Prostate gland (tissue), 2 donors: ENCODE measurements around the gene ARHGAP36. TPM values are rescaled to one million over a fixed set of nuclear protein-coding genes. Genes with fewer than 3 reads are reported as not detected.

Experiments
- DNase-seq: peaks from one replicate; pipeline ENCODE4 v3.0.0-alpha.2; 2019; ENCODE audit warnings: low spot score
- H3K27ac ChIP-seq, 2 donors: fragments of 200-600 bp; sonication (generic); 2 replicates each; pipeline ENCODE4 v1.5.1; 2017 to 2019
- H3K27me3 ChIP-seq: fragments of 200-600 bp; sonication (generic); replicated peaks from 2 replicates; pipeline ENCODE4 v1.5.1; 2019; ENCODE audit not compliant: insufficient read depth
- H3K36me3 ChIP-seq, 2 donors: fragments of 200-600 bp; sonication (generic); 1 replicate in 1 of 2; 2 replicates in 1 of 2; pipeline versions ENCODE4 v1.5.1 to v1.8.1; 2017 to 2019
- H3K4me1 ChIP-seq: fragments of 200-600 bp; sonication (generic); replicated peaks from 2 replicates; pipeline ENCODE4 v1.5.1; 2019
- H3K4me3 ChIP-seq, 2 donors: fragments of 200-600 bp; sonication (generic); 2 replicates each; pipeline ENCODE4 v1.5.1; 2017 to 2019
- H3K9me3 ChIP-seq: fragments of 200-600 bp; sonication (generic); 2 replicates; pipeline ENCODE4 v1.5.1; 2017
- POLR2A ChIP-seq: fragments of 450-650 bp; IDR thresholded peaks from one replicate; pipeline ENCODE4 v1.6.1; 2016; ENCODE audit warnings: antibody characterized with exemption, mild to moderate bottlenecking
- POLR2AphosphoS5 ChIP-seq: sonication (generic); formaldehyde crosslinking; IDR thresholded peaks from one replicate; pipeline ENCODE4 v1.6.1; 2017; ENCODE audit warnings: antibody characterized with exemption
- WGBS: methylation state at CpG from one replicate; pipeline ENCODE4 v1.1.5; 2018; 5-methylcytosine and 5-hydroxymethylcytosine counted together
- intact Hi-C: fragments of 100-400 bp; cut with DNase I; formaldehyde crosslinking; loops from one replicate; pipeline ENCODE4 v1.14.2; 2022
- total RNA-seq, 2 donors: library from RNA; depleted of rRNA; stranded (reverse); fragments of >200 nt; gene quantifications; one replicate each; pipeline ENCODE4 v1.1.0, GENCODE V29; 2016
- TF ChIP-seq, protein P1 (sequence below), 4 experiments: fragments of 200-600 bp in 2 of 4; fragments of 450-650 bp in 2 of 4; sonication (generic) in 2 of 4; IDR thresholded peaks; 1 replicate in 3 of 4; 2 replicates in 1 of 4; pipeline ENCODE4 v1.5.1; 2016 to 2019; ENCODE audit warnings: antibody characterized with exemption in 4 of 4, mild to moderate bottlenecking in 2 of 4, moderate library complexity in 2 of 4

Gene ARHGAP36
- total RNA-seq, 2 donors from 2014 or later: 0.36 to 1.6 TPM

DNA sequence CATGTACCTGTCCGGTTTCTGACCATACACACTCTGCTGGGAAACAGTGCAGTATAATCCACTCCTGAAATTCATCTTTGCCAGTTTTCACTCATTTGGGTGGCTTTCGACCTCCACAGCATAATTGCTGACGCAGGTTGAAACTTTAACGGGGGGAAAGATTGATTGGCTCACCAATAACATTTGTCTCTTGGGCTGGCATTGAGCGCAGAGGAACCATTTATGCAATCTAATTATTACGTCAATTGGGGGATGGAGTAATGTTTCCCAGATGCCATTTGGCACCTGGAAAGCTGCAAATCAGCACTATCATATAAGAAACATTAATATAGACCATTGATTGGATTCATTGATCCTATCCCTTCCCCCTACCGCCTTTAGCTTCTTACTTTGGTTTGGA is 24.1 kb upstream of the ARHGAP36 start:
- Histone ChIP-seq H3K9me3 (no peaks in the 10 kb centered on the region), H3K4me3 (no peak overlapping the region), H3K27ac (no peak overlapping the region), H3K4me1 (no peaks in the 10 kb centered on the region), H3K36me3 (no peaks in the 10 kb centered on the region), H3K27me3 (no peaks in the 10 kb centered on the region)
- intact Hi-C loops: no loop called here
- WGBS: 58% methylated on average over 7 of the region's 7 CpGs
- no peak for DNase-seq
- TF ChIP-seq POLR2AphosphoS5 (no peak), POLR2A (no peak)
- TF ChIP-seq, protein P1, sequence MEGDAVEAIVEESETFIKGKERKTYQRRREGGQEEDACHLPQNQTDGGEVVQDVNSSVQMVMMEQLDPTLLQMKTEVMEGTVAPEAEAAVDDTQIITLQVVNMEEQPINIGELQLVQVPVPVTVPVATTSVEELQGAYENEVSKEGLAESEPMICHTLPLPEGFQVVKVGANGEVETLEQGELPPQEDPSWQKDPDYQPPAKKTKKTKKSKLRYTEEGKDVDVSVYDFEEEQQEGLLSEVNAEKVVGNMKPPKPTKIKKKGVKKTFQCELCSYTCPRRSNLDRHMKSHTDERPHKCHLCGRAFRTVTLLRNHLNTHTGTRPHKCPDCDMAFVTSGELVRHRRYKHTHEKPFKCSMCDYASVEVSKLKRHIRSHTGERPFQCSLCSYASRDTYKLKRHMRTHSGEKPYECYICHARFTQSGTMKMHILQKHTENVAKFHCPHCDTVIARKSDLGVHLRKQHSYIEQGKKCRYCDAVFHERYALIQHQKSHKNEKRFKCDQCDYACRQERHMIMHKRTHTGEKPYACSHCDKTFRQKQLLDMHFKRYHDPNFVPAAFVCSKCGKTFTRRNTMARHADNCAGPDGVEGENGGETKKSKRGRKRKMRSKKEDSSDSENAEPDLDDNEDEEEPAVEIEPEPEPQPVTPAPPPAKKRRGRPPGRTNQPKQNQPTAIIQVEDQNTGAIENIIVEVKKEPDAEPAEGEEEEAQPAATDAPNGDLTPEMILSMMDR (IDR thresholded peaks at IDR 0.05): no peak

DNA sequence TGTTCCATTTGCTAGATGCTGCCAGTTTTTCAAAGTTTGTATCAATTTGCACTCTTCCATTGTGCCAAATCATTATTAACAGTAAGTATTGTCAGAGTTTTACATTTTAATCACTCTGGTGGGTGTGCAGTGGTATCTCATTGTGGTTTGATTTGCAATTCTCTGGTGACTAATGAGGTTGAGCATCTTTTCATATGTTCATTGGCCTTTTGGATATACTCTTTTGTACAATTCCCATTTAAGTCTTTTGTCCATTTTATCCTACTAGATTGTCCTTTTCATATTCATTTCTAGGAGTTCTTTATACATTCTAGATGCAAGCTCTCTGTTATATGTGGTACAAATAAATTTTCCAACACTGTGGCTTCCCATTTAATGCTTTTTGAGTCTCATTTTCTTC is 17.4 kb upstream of the ARHGAP36 start:
- Histone ChIP-seq H3K9me3 (no peaks in the 10 kb centered on the region), H3K27ac (no peak overlapping the region), H3K36me3 (no peaks in the 10 kb centered on the region), H3K4me1 (no peaks in the 10 kb centered on the region), H3K4me3 (no peak overlapping the region), H3K27me3 (no peaks in the 10 kb centered on the region)
- TF ChIP-seq, protein P1 (IDR thresholded peaks at IDR 0.05): no peak
- TF ChIP-seq POLR2A (no peak), POLR2AphosphoS5 (no peak)
- intact Hi-C loops: no loop called here
- DNase-seq: no peak

DNA sequence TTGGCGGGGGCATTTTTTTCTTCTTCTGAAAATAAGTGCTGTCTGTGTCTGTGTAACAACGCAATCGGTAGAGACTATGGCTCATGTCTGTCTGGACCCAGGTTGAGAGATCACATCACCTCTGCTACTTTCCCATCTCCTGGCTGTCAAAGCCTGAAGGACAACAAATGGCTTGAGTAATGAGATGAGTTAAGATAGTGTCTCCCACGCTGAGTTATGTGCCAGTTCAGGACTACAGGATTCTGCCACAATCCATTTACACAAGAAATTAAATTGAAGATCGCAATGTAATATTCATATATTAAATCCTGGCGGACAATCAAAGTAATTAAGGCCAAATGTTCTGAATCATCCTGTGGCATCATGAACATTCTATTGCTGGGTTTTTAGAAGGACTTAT is 16.5 kb upstream of the ARHGAP36 start:
- 84% methylated on average over 6 of the region's 6 CpGs for WGBS
- Histone ChIP-seq H3K27ac (no peak overlapping the region), H3K9me3 (no peaks in the 10 kb centered on the region)

GRCh38 chrX:131045726-131046125 is 12.4 kb upstream of the ARHGAP36 start:
- 33% methylated on average over 5 of the region's 5 CpGs for WGBS
- Histone ChIP-seq H3K27ac (no peak overlapping the region), H3K9me3 (no peaks in the 10 kb centered on the region), H3K4me3 (no peak overlapping the region), H3K27me3 (no peaks in the 10 kb centered on the region), H3K36me3 (no peaks in the 10 kb centered on the region), H3K4me1 (no peaks in the 10 kb centered on the region)
- intact Hi-C loops: no loop called here
- no peak for DNase-seq
- TF ChIP-seq, protein P1 (IDR thresholded peaks at IDR 0.05): no peak
- TF ChIP-seq POLR2AphosphoS5 (no peak), POLR2A (no peak)

More for the DNA sequence above, 16.5 kb upstream of the ARHGAP36 start:
- Histone ChIP-seq H3K4me1 (no peaks in the 10 kb centered on the region), H3K4me3 (no peak overlapping the region), H3K27me3 (no peaks in the 10 kb centered on the region), H3K36me3 (no peaks in the 10 kb centered on the region)
- TF ChIP-seq POLR2A (no peak), POLR2AphosphoS5 (no peak)
- TF ChIP-seq, protein P1 (IDR thresholded peaks at IDR 0.05): no peak
- intact Hi-C loops: no loop called here
- DNase-seq: no peak

DNA sequence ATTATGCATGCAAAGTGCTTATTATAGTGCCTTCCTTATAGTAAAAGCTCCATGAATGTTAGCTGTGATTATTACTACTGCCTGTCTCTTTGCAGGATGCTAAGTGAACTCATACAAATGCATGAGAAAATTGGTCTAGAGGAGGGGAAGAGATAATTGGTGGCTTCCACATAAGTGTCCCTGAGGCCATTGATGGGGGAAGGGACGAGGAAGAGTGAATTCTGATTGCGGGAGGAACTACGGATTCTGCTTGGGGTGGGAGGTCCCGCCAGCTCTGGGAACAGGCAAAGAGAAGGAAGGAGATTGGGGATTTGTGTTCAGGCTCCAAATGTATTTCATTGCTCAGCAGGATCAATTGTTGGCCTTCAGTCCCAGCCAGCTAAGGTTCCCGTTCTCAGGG is 11.6 kb upstream of the ARHGAP36 start:
- intact Hi-C loops: no loop called here
- Histone ChIP-seq H3K27me3 (no peaks in the 10 kb centered on the region), H3K27ac (no peak overlapping the region), H3K36me3 (no peaks in the 10 kb centered on the region), H3K9me3 (no peaks in the 10 kb centered on the region), H3K4me1 (no peaks in the 10 kb centered on the region), H3K4me3 (no peak overlapping the region)
- TF ChIP-seq POLR2AphosphoS5: no peak
- TF ChIP-seq, protein P1 (IDR thresholded peaks at IDR 0.05): no peak
- TF ChIP-seq POLR2A: no peak
- DNase-seq: no peak
- WGBS: 36% methylated on average over 5 of the region's 5 CpGs
